ENCODE data around the gene PLCB2.

Gene PLCB2

DNA sequence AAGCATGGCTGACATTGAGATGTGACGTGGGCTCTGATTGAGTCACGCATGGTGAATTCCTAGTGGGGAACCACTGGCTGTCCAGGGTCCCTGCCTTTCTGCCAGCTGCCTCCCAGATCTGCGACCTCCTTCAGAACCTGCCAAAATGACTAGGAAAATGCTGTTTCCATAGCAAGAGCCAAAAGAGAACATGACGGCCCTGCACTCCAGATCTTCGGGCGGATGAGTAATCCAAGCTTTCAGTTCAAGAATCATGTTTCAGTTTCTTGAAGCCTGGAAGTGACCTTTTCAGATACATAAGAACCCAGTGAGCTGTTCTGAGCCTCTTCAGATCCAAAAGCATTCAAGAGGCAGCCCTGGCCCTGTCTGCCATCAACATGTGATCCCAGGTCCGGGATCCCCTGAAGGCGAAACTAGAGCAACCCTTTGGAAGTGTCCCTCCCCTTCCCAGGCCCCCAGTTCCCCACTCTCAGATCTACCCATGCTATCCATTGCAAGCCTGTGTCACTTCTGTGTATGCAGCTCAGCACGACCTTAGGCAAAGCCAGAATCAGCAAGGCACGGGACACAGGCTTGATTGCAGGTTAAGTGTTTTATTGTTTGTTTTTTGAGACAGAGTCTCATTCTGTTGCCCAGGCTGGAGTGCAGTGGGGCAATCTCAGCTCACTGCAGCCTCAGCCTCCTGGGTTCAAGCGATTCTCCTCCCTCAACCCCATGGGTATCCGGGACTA, 44.5 kb downstream of the PLCB2 start:
- no peak for TF ChIP-seq ZNF274 (IDR thresholded peaks at IDR 0.05; ENCODE audit: low read depth, low read length)
- no peak overlapping the region for H3K4me3 ChIP-seq (ENCODE audit: low read length)

GRCh38 chr15:40259021-40259420, 48.7 kb downstream of the PLCB2 start:
- TF ChIP-seq ZNF274 (IDR thresholded peaks at IDR 0.05; ENCODE audit: low read depth, low read length), result no peak
- no peak overlapping the region for H3K4me3 ChIP-seq (ENCODE audit: low read length)

DNA sequence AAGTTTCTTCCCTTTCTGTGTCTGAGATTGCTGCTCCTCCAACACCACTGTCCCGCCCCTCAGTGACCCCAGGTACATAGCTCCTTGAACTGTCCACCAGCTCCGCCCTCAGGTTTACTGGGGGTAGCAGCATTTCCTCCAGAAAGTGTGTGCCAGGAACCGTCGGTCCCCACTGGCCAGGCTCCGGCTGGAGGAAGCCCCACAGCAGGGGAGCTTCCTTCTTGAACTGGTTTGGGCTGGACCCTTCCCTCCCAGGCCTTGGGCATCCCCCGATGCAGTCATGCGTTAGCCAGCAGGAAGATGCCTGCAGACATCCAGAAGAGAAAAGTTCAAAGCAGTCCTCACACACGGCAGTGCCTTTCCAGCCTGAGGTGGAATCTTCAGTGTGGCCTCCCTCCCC, 49.2 kb downstream of the PLCB2 start:
- no peak overlapping the region for H3K4me3 ChIP-seq (ENCODE audit: low read length)
- no peak for TF ChIP-seq ZNF274 (IDR thresholded peaks at IDR 0.05; ENCODE audit: low read depth, low read length)

- H3K4me3 ChIP-seq (ENCODE audit: low read length), result no peak overlapping the region
- TF ChIP-seq ZNF274 (IDR thresholded peaks at IDR 0.05; ENCODE audit: low read depth, low read length), result no peak
Measured at GRCh38 chr15:40257656-40258450, 49.9 kb downstream of the PLCB2 start.

GRCh38 chr15:40256638-40257235, 51.0 kb downstream of the PLCB2 start:
- no peak overlapping the region for H3K4me3 ChIP-seq (ENCODE audit: low read length)

GRCh38 chr15:40255033-40255432, 52.7 kb downstream of the PLCB2 start:
- no peak overlapping the region for H3K4me3 ChIP-seq (ENCODE audit: low read length)
- no peak for TF ChIP-seq ZNF274 (IDR thresholded peaks at IDR 0.05; ENCODE audit: low read depth, low read length)

More at GRCh38 chr15:40256638-40257235, 51.0 kb downstream of the PLCB2 start:
- TF ChIP-seq ZNF274 (IDR thresholded peaks at IDR 0.05; ENCODE audit: low read depth, low read length), result no peak

DNA sequence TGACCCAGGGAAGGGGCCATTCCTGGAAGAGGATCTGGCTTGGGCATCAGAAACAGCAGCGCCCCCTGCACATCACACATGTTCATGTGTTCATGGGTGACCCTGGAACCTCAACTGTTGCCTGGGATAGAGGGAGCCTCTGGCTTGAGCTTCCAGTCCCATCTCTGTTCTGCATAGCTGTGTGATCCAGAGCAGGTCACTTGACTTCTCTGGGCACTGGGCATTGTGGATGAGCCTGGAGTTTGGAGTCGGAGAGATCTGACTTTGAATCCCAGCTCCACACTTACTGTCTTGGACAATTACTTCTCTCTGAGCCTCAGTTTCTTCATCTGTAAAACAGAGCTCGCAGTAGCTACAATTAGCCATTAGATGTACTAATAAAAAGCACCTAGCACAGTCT, 53.3 kb downstream of the PLCB2 start:
- H3K4me3 ChIP-seq (ENCODE audit: low read length), result no peak overlapping the region
- TF ChIP-seq ZNF274 (IDR thresholded peaks at IDR 0.05; ENCODE audit: low read depth, low read length), result no peak

DNA sequence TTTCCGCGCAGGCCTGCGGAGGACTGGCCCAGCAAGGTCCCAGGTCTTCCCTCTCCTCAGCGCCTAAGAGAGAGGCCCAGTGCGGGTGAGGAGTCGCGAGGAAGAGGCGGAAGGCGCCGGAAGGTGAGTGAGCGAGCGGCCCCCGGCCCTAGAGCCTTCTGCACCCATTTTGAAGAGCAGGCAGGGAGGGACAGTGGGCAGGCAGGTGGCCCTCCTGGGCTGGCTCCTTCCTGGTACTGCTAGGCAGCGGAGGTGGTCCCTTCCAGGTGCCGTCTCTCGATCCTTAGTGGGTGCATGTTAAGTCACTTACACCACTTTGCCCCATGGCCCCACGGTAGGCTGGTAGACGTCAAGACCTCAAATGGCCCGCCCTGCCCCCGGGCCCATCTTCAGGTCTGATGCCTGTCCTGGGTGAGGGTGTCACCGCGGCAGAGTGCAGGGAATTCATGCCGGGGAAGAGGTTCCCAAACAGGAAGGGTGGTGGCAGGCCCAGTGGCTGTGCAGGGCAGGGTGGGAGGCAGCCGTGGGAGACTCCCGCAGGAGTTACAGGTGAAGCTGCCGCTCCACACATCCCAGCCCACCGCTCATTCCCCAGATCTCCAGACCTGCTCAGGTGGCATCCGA, 54.5 kb downstream of the PLCB2 start:
- peak overlapping the region; percentile 45; the same call in 1 of the 2 replicates for H3K4me3 ChIP-seq (ENCODE audit: low read length)
- no peak for TF ChIP-seq ZNF274 (IDR thresholded peaks at IDR 0.05; ENCODE audit: low read depth, low read length)

GRCh38 chr15:40252438-40253166, 55.1 kb downstream of the PLCB2 start:
- peak overlapping the region; percentile 45; the same call in 1 of the 2 replicates for H3K4me3 ChIP-seq (ENCODE audit: low read length)
- TF ChIP-seq ZNF274 (IDR thresholded peaks at IDR 0.05; ENCODE audit: low read depth, low read length), result no peak

DNA sequence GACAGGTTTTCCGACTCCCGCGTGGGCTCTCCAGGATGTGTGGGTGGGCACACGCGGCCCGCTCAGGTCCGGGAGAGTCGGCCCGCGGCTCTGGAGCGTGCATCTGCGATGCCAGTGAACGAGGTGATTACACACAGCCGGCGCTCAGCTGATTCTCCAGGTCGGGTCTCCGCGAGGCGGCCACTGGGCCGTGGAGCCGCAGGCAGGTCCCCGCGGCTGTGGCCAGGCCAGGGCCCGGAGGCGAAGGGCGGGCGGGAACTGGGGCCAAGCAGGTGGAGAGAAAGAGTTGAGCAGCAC, 55.6 kb downstream of the PLCB2 start:
- no peak for TF ChIP-seq ZNF274 (IDR thresholded peaks at IDR 0.05; ENCODE audit: low read depth, low read length)
- H3K4me3 ChIP-seq (ENCODE audit: low read length), result no peak overlapping the region; the same call in 1 of the 2 replicates

DNA sequence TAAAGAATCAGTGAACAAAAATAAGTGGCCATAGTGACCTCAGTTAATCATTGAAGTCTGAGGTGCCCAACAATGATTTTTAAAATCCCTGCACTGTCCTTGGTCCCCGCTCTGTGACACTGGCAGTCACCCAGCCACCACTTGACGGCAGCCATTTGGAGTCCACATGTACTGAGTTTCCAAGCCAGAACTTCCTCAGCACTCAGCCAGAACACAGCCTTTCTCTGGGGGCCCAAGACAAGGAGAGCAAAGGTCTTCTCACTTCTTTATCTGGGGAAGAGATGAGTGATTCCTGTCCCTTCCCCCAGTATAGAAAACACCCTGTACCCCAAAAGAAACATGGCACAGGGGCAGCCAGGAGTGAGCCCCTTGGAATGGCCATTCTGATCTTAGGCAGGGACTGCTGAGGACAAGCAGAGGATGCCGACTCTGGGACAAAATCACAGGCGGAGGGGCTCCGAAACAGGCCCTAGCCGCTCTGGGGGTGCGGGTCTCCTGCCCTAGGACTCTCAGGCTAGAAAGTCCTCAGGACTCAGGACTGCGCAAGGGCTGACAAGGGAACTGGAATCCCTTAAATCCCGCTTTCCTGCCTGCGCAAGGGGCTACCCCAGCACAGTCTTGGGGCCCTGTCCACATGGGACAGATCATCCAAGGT, 56.1 kb downstream of the PLCB2 start:
- no peak overlapping the region for H3K4me3 ChIP-seq (ENCODE audit: low read length)
- no peak for TF ChIP-seq ZNF274 (IDR thresholded peaks at IDR 0.05; ENCODE audit: low read depth, low read length)

DNA sequence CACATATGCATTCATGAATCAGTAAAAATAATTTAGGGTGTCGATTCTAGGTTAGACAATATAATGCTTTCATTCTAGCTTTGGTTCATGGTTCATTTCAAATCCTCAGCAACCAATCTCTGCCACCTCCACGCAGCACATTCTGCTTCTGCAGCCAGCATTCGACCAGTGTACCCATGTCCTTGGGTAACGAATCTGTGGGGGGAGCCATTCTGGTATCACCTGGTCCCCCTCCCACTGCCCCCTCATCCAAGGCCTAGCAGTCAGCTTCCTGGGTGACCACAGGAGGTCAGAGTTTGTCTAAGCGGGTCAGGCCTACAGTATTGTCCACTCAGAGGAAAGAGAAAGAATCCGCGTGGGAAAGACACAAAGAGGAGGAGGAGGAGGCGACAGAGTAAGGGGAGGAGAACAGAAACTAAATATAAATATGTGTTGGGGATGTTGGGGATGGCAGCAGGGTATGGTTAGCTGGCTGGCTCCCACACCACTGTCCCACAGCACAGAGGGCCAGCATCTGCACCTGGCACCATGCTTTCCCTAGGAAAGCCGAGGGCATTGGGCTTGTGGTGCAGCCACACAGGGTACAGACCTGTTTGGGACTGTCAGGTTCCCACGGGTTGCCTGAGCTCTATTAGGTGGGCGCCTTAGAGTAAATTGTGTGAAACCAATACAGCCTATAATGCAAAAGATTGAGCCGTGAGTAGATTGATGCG, 56.8 kb downstream of the PLCB2 start:
- TF ChIP-seq ZNF274 (IDR thresholded peaks at IDR 0.05; ENCODE audit: low read depth, low read length), result no peak
- H3K4me3 ChIP-seq (ENCODE audit: low read length), result no peak overlapping the region

- TF ChIP-seq ZNF274 (IDR thresholded peaks at IDR 0.05; ENCODE audit: low read depth, low read length), result no peak
- no peak overlapping the region for H3K4me3 ChIP-seq (ENCODE audit: low read length)
Measured at GRCh38 chr15:40250304-40250656, 57.5 kb downstream of the PLCB2 start.
